GM18951 (cell line): Measurements from ENCODE around the gene HOMER1.

Source experiments
- POLR2A ChIP-seq: IDR thresholded peaks from 4 replicates; pipeline ENCODE4 v1.6.1; 2011; ENCODE audit warnings: mild to moderate bottlenecking; ENCODE audit not compliant: insufficient read length, insufficient read depth; ENCODE audit errors: extremely low read depth
- in situ Hi-C: fragments of 300-500 bp; cut with MboI; formaldehyde crosslinking; loops from one replicate; pipeline ENCODE4 v1.12.0; 2022; ENCODE audit warnings: low sequenced_read_pairs, mixed read lengths, inconsistent platforms; ENCODE audit not compliant: unreplicated experiment

Gene HOMER1

GRCh38 chr5:79512471-79513307, 1.2 kb downstream of the HOMER1 start:
- no peak for TF ChIP-seq POLR2A
- in situ Hi-C loops: no loop called here

DNA sequence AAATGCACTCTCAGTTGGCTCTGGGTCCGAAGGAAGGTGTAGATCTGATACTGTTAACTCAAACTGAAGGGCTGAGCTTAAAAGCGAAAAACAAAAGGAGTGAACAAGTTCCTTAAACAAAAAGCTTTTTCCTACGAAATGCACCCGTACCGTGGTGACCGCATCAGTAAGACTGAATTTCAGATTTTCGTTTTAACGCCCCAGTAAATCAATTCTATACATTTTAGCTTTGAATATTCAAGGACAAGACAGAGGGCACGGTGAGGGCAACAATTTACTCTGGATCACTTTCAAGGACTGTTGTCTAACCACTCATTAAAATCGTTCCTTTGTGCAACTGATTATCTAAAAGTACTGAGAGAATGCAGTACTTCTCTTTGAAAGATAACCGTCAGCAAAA, 1.9 kb downstream of the HOMER1 start:
- in situ Hi-C loops: no loop called here
- no peak for TF ChIP-seq POLR2A

DNA sequence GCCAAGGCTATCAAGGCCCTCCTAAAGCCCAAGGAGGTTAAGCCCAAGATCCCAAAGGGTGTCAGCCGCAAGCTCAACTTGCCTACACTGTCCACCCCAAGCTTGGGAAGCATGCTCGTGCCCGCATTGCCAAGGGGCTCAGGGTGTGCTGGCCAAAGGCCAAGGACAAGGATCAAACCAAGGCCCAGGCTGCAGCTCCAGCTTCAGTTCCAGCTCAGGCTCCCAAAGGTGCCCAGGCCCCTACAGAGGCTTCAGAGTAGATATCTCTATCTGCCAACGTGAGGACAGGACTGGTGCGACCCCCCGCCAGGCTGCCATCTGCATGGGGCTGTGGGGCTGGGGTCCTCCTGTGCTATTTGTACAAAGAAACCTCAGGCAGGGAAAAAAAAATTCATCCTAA, 3.3 kb downstream of the HOMER1 start:
- in situ Hi-C loops: no loop called here
- no peak for TF ChIP-seq POLR2A

GRCh38 chr5:79509244-79509885, 4.6 kb downstream of the HOMER1 start:
- in situ Hi-C loops: no loop called here
- no peak for TF ChIP-seq POLR2A

DNA sequence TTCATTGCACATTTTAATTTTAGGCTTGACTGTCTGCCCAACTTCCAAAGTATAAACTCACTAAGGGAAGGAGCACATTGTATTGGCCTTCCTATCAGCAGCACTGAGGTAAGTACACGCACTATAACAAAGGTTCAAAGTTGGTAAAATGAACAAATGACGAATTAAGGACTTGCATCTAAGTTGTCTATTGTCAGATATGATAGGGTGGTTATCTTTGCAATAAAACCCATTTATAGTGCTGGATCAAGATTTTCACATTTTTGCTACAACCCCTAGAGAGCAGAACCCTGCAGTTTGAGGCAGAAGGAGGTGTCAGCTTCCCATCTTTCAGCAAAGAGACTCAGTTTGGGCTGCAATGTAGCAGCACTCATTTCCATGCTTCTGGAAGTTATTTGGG, 5.1 kb downstream of the HOMER1 start:
- no peak for TF ChIP-seq POLR2A
- in situ Hi-C loops: no loop called here

DNA sequence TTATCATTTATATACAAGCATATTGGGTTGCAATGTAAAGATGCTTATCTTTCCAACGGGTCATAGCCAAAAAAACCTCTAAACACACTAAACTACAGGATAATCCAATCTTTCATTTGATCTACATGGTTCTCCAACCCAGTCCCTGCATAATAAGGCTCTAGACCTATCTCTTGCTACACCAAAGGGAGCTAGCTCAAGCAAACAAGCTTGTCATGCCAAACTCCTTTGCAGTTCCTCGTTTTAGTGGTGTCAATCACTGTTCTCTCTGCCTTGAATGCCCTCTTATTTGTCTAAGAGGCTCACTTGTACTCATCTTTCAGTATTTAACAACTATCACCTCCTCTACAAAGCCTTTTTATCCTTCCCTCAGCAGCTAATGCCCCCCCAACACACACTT, 5.6 kb downstream of the HOMER1 start:
- TF ChIP-seq POLR2A: no peak
- in situ Hi-C loops: no loop called here

DNA sequence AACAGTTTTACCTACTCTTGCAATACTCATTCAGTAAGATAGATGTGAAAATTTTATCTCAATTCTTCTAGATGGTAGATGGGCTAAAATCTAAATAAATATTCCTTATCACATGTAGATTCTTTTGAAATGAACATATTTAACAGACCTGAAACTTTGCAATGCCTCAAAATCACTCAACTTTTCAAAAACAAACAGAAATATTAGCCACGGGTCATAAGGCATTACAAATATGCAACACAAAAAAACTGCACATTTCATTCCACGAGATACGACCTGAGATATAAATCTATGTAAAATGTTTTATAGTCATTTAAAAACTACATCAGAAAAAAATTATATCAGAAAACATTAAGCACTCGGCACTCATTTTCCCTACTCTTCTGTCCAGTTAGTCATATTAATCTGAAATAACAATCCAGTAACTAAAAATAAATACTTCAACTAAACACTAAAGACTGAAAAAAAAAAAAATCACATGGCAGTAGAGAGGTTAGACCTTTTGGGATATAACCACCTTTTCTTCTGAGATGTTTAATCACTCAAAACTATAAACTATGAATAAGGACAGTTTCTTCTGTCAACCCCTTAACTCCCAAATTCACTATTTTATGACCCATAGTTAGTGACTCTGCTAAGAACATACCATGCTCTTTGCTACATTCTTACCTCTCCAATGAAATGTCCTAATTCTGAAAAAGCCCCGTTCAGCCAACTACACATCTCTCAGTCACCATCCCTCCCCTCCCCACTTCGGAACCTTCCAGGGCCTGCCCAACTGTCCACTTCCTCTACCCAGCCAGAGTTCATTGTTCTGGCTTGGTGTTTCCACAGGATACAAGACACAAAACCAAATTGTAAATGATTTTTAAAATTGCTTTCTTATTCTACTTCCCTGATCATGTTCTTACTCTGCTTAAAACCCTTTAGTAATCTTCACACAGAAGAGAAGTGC, 6.4 kb downstream of the HOMER1 start:
- no peak for TF ChIP-seq POLR2A
- in situ Hi-C loops: no loop called here

- in situ Hi-C loops: no loop called here
- TF ChIP-seq POLR2A: no peak
Measured at GRCh38 chr5:79505138-79505537, 8.8 kb downstream of the HOMER1 start.

- in situ Hi-C loops: no loop called here
- no peak for TF ChIP-seq POLR2A
Measured at GRCh38 chr5:79503794-79504495, 10.0 kb downstream of the HOMER1 start.

- TF ChIP-seq POLR2A: no peak
- in situ Hi-C loops: no loop called here
Measured at GRCh38 chr5:79499640-79500273, 14.2 kb downstream of the HOMER1 start.

DNA sequence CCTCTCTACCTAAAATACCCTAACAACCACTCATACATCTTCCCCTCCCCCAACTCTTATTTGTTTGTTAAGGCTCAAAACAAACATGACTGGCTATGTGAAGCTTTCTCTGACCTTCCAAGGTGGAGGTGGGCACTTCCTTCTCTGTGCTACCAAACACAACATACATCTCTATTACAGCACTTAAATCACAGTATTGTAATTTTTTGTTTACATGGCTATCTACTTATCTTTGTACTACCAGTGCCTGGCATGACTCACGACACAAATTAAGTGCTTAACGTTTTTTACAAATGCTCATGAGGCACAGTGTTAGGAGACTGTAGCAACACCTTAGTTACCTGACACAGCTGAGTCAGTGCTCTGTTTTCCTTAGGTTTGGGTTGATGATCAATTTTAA, 18.6 kb downstream of the HOMER1 start:
- in situ Hi-C loops: no loop called here
- TF ChIP-seq POLR2A: no peak

GRCh38 chr5:79493596-79494345, 20.2 kb downstream of the HOMER1 start:
- TF ChIP-seq POLR2A: no peak
- in situ Hi-C loops: no loop called here
